NT2/D1 (cell line): ENCODE results near the gene ATG16L1.

ENCODE experiments used
- DNase-seq: peaks from one replicate; pipeline ENCODE4 v3.0.0-alpha.2; 2011; ENCODE audit warnings: low read depth, low spot score
- H3K27me3 ChIP-seq: 2 replicates; pipeline ENCODE4 v1.6.0; 2011; ENCODE audit warnings: mild to moderate bottlenecking; ENCODE audit not compliant: insufficient read length, insufficient read depth
- H3K36me3 ChIP-seq: 2 replicates; pipeline ENCODE4 v1.6.1; 2011; ENCODE audit warnings: mild to moderate bottlenecking, low read length, mixed read lengths; ENCODE audit not compliant: insufficient read depth, insufficient read length
- H3K4me1 ChIP-seq: 2 replicates; pipeline ENCODE4 v1.5.1; 2011; ENCODE audit not compliant: insufficient read depth, insufficient read length
- H3K4me3 ChIP-seq: 2 replicates; pipeline ENCODE4 v1.5.1; 2011; ENCODE audit warnings: low read depth; ENCODE audit not compliant: insufficient read length
- H3K9ac ChIP-seq: 2 replicates; pipeline ENCODE4 v1.6.0; 2011; ENCODE audit warnings: low read depth; ENCODE audit not compliant: insufficient read length
- H3K9me3 ChIP-seq: 2 replicates; pipeline ENCODE4 v1.5.1; 2011; ENCODE audit warnings: mild to moderate bottlenecking, low read length; ENCODE audit not compliant: insufficient read depth
- SUZ12 ChIP-seq: IDR thresholded peaks from 2 replicates; pipeline ENCODE4 v1.6.1; 2011; ENCODE audit not compliant: insufficient read length, insufficient read depth; ENCODE audit errors: extremely low read depth
- YY1 ChIP-seq: IDR thresholded peaks from 2 replicates; pipeline ENCODE4 v1.6.1; 2011; ENCODE audit not compliant: insufficient read length, insufficient read depth
- ZNF274 ChIP-seq: IDR thresholded peaks from 2 replicates; pipeline ENCODE4 v1.6.1; 2011; ENCODE audit warnings: mild to moderate bottlenecking, low read depth, low read length

ATG16L1 gene

GRCh38 chr2:233221378-233222063, 30.0 kb upstream of the ATG16L1 start:
- no peak for DNase-seq
- no peaks in the 10 kb centered on the region for H3K27me3 ChIP-seq
- no peak overlapping the region for H3K9ac ChIP-seq
- peaks cover 8% of the 10 kb centered on the region; the same call in 1 of the 2 replicates for H3K9me3 ChIP-seq
- H3K4me1 ChIP-seq = peaks cover 4% of the 10 kb centered on the region
- H3K36me3 ChIP-seq = no peaks in the 10 kb centered on the region
- H3K4me3 ChIP-seq = no peak overlapping the region
- TF ChIP-seq SUZ12 (no peak), YY1 (no peak), ZNF274 (no peak)

GRCh38 chr2:233223059-233223894, 28.2 kb upstream of the ATG16L1 start:
- DNase-seq = no peak
- Histone ChIP-seq H3K9me3 (peaks cover 8% of the 10 kb centered on the region; the same call in 1 of the 2 replicates), H3K36me3 (no peaks in the 10 kb centered on the region), H3K4me1 (no peaks in the 10 kb centered on the region), H3K4me3 (no peak overlapping the region), H3K9ac (no peak overlapping the region), H3K27me3 (no peaks in the 10 kb centered on the region)
- TF ChIP-seq YY1 (no peak), SUZ12 (no peak), ZNF274 (no peak)

GRCh38 chr2:233225230-233226068, 26.0 kb upstream of the ATG16L1 start:
- TF ChIP-seq ZNF274 = no peak
- Histone ChIP-seq H3K9ac (no peak overlapping the region), H3K4me1 (no peaks in the 10 kb centered on the region), H3K36me3 (no peaks in the 10 kb centered on the region), H3K9me3 (peaks cover 8% of the 10 kb centered on the region; the same call in 1 of the 2 replicates), H3K27me3 (no peaks in the 10 kb centered on the region), H3K4me3 (no peak overlapping the region)
- DNase-seq = no peak

- no peak overlapping the region for H3K9ac ChIP-seq
- DNase-seq = no peak
- no peak overlapping the region for H3K4me3 ChIP-seq
- H3K9me3 ChIP-seq = peaks cover 8% of the 10 kb centered on the region; the same call in 1 of the 2 replicates
- H3K36me3 ChIP-seq = no peaks in the 10 kb centered on the region
- no peaks in the 10 kb centered on the region for H3K4me1 ChIP-seq
- no peak for TF ChIP-seq SUZ12
- no peak for TF ChIP-seq YY1
- no peak for TF ChIP-seq ZNF274
- no peaks in the 10 kb centered on the region for H3K27me3 ChIP-seq
Measured at GRCh38 chr2:233226511-233227031, 24.9 kb upstream of the ATG16L1 start.

GRCh38 chr2:233227346-233227978, 24.0 kb upstream of the ATG16L1 start:
- TF ChIP-seq SUZ12 = no peak
- H3K27me3 ChIP-seq = no peaks in the 10 kb centered on the region
- H3K4me3 ChIP-seq = no peak overlapping the region
- no peaks in the 10 kb centered on the region for H3K36me3 ChIP-seq
- H3K9ac ChIP-seq = no peak overlapping the region
- H3K4me1 ChIP-seq = no peaks in the 10 kb centered on the region
- DNase-seq = no peak
- peaks cover 8% of the 10 kb centered on the region; the same call in 1 of the 2 replicates for H3K9me3 ChIP-seq

GRCh38 chr2:233228376-233228775, 23.1 kb upstream of the ATG16L1 start:
- Histone ChIP-seq H3K27me3 (no peaks in the 10 kb centered on the region), H3K9me3 (peaks cover 8% of the 10 kb centered on the region; the same call in 1 of the 2 replicates), H3K9ac (no peak overlapping the region), H3K4me3 (no peak overlapping the region), H3K36me3 (no peaks in the 10 kb centered on the region), H3K4me1 (no peaks in the 10 kb centered on the region)
- DNase-seq = no peak
- TF ChIP-seq ZNF274 = no peak
- no peak for TF ChIP-seq YY1
- TF ChIP-seq SUZ12 = no peak
